ENCODE results near the gene ERCC4.
A peak's percentile ranks its signal among the peaks of the same experiment; 100 is the strongest.

The ERCC4 gene

GRCh38 chr16:13909872-13910303 lies 10.1 kb upstream of the ERCC4 start:
- FAIRE-seq (no peak), DNase-seq (ENCODE audit: insufficient read length, low spot score) (no peak)

GRCh38 chr16:13911306-13911705 lies 8.6 kb upstream of the ERCC4 start:
- DNase-seq (ENCODE audit: insufficient read length, low spot score) (no peak), FAIRE-seq (no peak)

GRCh38 chr16:13911871-13912270 lies 8.1 kb upstream of the ERCC4 start:
- FAIRE-seq = no peak
- DNase-seq (ENCODE audit: insufficient read length, low spot score) = no peak

- FAIRE-seq = no peak
- no peak for DNase-seq (ENCODE audit: insufficient read length, low spot score)
Measured at GRCh38 chr16:13912891-13913290, 7.1 kb upstream of the ERCC4 start.

GRCh38 chr16:13913374-13914292 lies 6.3 kb upstream of the ERCC4 start:
- no peak for DNase-seq (ENCODE audit: insufficient read length, low spot score)
- FAIRE-seq = no peak

- FAIRE-seq = no peak
- no peak for DNase-seq (ENCODE audit: insufficient read length, low spot score)
Measured at GRCh38 chr16:13915033-13915635, 4.8 kb upstream of the ERCC4 start.

GRCh38 chr16:13919330-13919682 lies 648 bp upstream of the ERCC4 start:
- no peak for FAIRE-seq
- peak; percentile 34 for DNase-seq (ENCODE audit: insufficient read length, low spot score)

GRCh38 chr16:13920510-13920818 lies 510 bp downstream of the ERCC4 start:
- DNase-seq (ENCODE audit: insufficient read length, low spot score) = no peak
- FAIRE-seq = no peak

- DNase-seq (ENCODE audit: insufficient read length, low spot score) = no peak
Measured at GRCh38 chr16:13921328-13921727, 1.4 kb downstream of the ERCC4 start.

GRCh38 chr16:13923703-13924298 lies 3.8 kb downstream of the ERCC4 start:
- DNase-seq (ENCODE audit: insufficient read length, low spot score) (peak; percentile 48), FAIRE-seq (no peak)

More at GRCh38 chr16:13921328-13921727, 1.4 kb downstream of the ERCC4 start:
- FAIRE-seq = no peak

- FAIRE-seq (no peak), DNase-seq (ENCODE audit: insufficient read length, low spot score) (no peak)
Measured at GRCh38 chr16:13926464-13926863, 6.5 kb downstream of the ERCC4 start.

GRCh38 chr16:13926891-13927290 lies 6.9 kb downstream of the ERCC4 start:
- FAIRE-seq = no peak
- DNase-seq (ENCODE audit: insufficient read length, low spot score) = no peak

- no peak for FAIRE-seq
Measured at GRCh38 chr16:13928646-13929045, 8.7 kb downstream of the ERCC4 start.

GRCh38 chr16:13931845-13932244 lies 11.9 kb downstream of the ERCC4 start:
- FAIRE-seq (no peak), DNase-seq (ENCODE audit: insufficient read length, low spot score) (no peak)

More at GRCh38 chr16:13928646-13929045, 8.7 kb downstream of the ERCC4 start:
- DNase-seq (ENCODE audit: insufficient read length, low spot score) = no peak

GRCh38 chr16:13935408-13935807 lies 15.5 kb downstream of the ERCC4 start:
- no peak for DNase-seq (ENCODE audit: insufficient read length, low spot score)
- FAIRE-seq = no peak

- FAIRE-seq = no peak
- no peak for DNase-seq (ENCODE audit: insufficient read length, low spot score)
Measured at GRCh38 chr16:13936155-13936554, 16.2 kb downstream of the ERCC4 start.

- FAIRE-seq = no peak
- DNase-seq (ENCODE audit: insufficient read length, low spot score) = no peak
Measured at GRCh38 chr16:13936596-13937081, 16.7 kb downstream of the ERCC4 start.

- DNase-seq (ENCODE audit: insufficient read length, low spot score) (no peak), FAIRE-seq (no peak)
Measured at GRCh38 chr16:13937411-13937810, 17.5 kb downstream of the ERCC4 start.

- no peak for FAIRE-seq
- no peak for DNase-seq (ENCODE audit: insufficient read length, low spot score)
Measured at GRCh38 chr16:13938480-13938879, 18.5 kb downstream of the ERCC4 start.

- DNase-seq (ENCODE audit: insufficient read length, low spot score) = no peak
- no peak for FAIRE-seq
Measured at GRCh38 chr16:13939821-13940220, 19.9 kb downstream of the ERCC4 start.

GRCh38 chr16:13940397-13940933 lies 20.5 kb downstream of the ERCC4 start:
- no peak for DNase-seq (ENCODE audit: insufficient read length, low spot score)
- FAIRE-seq = no peak
